ENCODE measurements around the gene TNFAIP8. TPM values are rescaled to one million over a fixed set of nuclear protein-coding genes. Genes with fewer than 3 reads are reported as not detected.
A peak's percentile ranks its signal among the peaks of the same experiment; 100 is the strongest.

TNFAIP8 gene
- polyA plus RNA-seq, 1 of the 3 experiments (the other 2 are of a cell fraction) = 31.3 TPM

GRCh38 chr5:119370486-119370885, 14.7 kb downstream of the TNFAIP8 start:
- H3F3A ChIP-seq (replicated peaks; ENCODE audit: insufficient read depth) = peaks cover 9% of the 10 kb centered on the region
- no peaks in the 10 kb centered on the region for H3K9me2 ChIP-seq
- H3K4me2 ChIP-seq = no peak overlapping the region
- no peaks in the 10 kb centered on the region for H3K27me3 ChIP-seq (ENCODE audit: insufficient read depth)
- no peaks in the 10 kb centered on the region for H4K20me1 ChIP-seq (ENCODE audit: insufficient read depth)
- H3K9ac ChIP-seq = no peak overlapping the region
- H3K4me3 ChIP-seq (ENCODE audit: low read depth in 2 of 2, low read length in 1 of 2) = no peak overlapping the region
- no peaks in the 10 kb centered on the region for H3K9me3 ChIP-seq
- TF ChIP-seq, protein P1, sequence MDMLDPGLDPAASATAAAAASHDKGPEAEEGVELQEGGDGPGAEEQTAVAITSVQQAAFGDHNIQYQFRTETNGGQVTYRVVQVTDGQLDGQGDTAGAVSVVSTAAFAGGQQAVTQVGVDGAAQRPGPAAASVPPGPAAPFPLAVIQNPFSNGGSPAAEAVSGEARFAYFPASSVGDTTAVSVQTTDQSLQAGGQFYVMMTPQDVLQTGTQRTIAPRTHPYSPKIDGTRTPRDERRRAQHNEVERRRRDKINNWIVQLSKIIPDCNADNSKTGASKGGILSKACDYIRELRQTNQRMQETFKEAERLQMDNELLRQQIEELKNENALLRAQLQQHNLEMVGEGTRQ (IDR thresholded peaks at IDR 0.05; ENCODE audit: borderline replicate concordance, low read depth, low read length) = no peak
- TF ChIP-seq RXRA (IDR thresholded peaks at IDR 0.05; ENCODE audit: borderline replicate concordance, low read depth) (no peak), FOXM1 (IDR thresholded peaks at IDR 0.05; ENCODE audit: low read depth) (no peak), SMC3 (IDR thresholded peaks at IDR 0.05; ENCODE audit: low read depth, low read length) (no peak), MAX (IDR thresholded peaks at IDR 0.05; ENCODE audit: low read depth) (no peak)
- TF ChIP-seq, protein P2, sequence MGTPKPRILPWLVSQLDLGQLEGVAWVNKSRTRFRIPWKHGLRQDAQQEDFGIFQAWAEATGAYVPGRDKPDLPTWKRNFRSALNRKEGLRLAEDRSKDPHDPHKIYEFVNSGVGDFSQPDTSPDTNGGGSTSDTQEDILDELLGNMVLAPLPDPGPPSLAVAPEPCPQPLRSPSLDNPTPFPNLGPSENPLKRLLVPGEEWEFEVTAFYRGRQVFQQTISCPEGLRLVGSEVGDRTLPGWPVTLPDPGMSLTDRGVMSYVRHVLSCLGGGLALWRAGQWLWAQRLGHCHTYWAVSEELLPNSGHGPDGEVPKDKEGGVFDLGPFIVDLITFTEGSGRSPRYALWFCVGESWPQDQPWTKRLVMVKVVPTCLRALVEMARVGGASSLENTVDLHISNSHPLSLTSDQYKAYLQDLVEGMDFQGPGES (IDR thresholded peaks at IDR 0.05; ENCODE audit: low read depth, low read length) = no peak
- H3K27ac ChIP-seq (ENCODE audit: low read depth in 2 of 2, low read length in 1 of 2) = peak overlapping the region in 1 of 2 experiments; percentile 73; a peak in 1 of 4 replicates
- WGBS (ENCODE audit: low lambda C conversion rate) = 71% methylated on average over 1 of the region's 1 CpG
- H3K4me1 ChIP-seq (ENCODE audit: control insufficient read depth in 1 of 2, insufficient read depth in 2 of 2, low read depth in 1 of 2, low read length in 1 of 2) = peaks cover 4 to 25% of the 10 kb centered on the region in 2 experiments; a peak in 3 of 4 replicates
- H3K36me3 ChIP-seq (replicated peaks in 1 of 2; ENCODE audit: control insufficient read depth in 1 of 2, insufficient read depth in 2 of 2, low read length in 1 of 2) = no peaks in the 10 kb centered on the region
- ChIA-PET POLR2A (no interaction called here), CTCF (interaction anchor here (1.0 to 1.3 kb wide), 2 partner anchors 8 to 41 kb away, joined by 3 read pairs; no protein-coding TSS in a partner anchor)
- H2AFZ ChIP-seq (ENCODE audit: low read depth) = no peak overlapping the region
- H3K79me2 ChIP-seq (ENCODE audit: insufficient read depth) = peaks cover 27% of the 10 kb centered on the region
- DNase-seq = no peak

DNA sequence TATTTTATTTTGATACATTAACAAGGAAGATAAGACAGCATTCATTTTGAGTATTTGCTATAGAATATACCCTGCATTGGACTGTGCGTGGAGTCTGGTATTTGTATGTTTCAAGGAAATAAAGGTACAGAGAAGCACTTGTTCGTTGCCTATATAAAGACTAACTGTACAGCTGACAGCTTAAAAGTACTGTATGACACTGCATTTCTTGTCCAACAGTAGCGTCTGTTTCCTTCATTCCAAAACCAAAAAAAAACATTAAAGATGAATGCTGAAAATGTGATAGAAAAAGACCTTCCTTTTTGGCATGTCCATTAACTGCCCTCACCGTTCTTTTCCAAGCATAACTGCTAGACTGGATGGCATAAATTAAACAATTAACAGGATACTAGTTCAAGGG, 15.3 kb downstream of the TNFAIP8 start:
- Histone ChIP-seq H3K9me3 (no peaks in the 10 kb centered on the region), H2AFZ (ENCODE audit: low read depth) (no peak overlapping the region), H3K9me2 (no peaks in the 10 kb centered on the region), H3K79me2 (ENCODE audit: insufficient read depth) (peaks cover 27% of the 10 kb centered on the region), H3K4me3 (ENCODE audit: low read depth in 2 of 2, low read length in 1 of 2) (no peak overlapping the region), H3K27me3 (ENCODE audit: insufficient read depth) (no peaks in the 10 kb centered on the region), H3K4me2 (no peak overlapping the region), H3K36me3 (replicated peaks in 1 of 2; ENCODE audit: control insufficient read depth in 1 of 2, insufficient read depth in 2 of 2, low read length in 1 of 2) (no peaks in the 10 kb centered on the region), H3K4me1 (ENCODE audit: control insufficient read depth in 1 of 2, insufficient read depth in 2 of 2, low read depth in 1 of 2, low read length in 1 of 2) (peaks cover 4 to 25% of the 10 kb centered on the region in 2 experiments; a peak in 3 of 4 replicates), H3K27ac (ENCODE audit: low read depth in 2 of 2, low read length in 1 of 2) (peak overlapping the region in 1 of 2 experiments; percentile 69; a peak in 1 of 4 replicates), H3F3A (replicated peaks; ENCODE audit: insufficient read depth) (peaks cover 9% of the 10 kb centered on the region), H3K9ac (no peak overlapping the region), H4K20me1 (ENCODE audit: insufficient read depth) (no peaks in the 10 kb centered on the region)
- TF ChIP-seq USF1 (IDR thresholded peaks at IDR 0.05; ENCODE audit: borderline replicate concordance, low read depth) (no peak), POLR2AphosphoS5 (IDR thresholded peaks at IDR 0.05; ENCODE audit: low read depth, low read length) (no peak), RAD21 (IDR thresholded peaks at IDR 0.05; ENCODE audit: low read length) (no peak), MAX (IDR thresholded peaks at IDR 0.05; ENCODE audit: low read depth) (no peak)
- ChIA-PET POLR2A (no interaction called here), CTCF (no interaction called here)
- no peak for DNase-seq
- 93% methylated on average over 4 of the region's 4 CpGs for WGBS (ENCODE audit: low lambda C conversion rate)

All from SK-N-SH (cell line).